ENCODE results near the gene ZNF217. TPM values are rescaled to one million over a fixed set of nuclear protein-coding genes. Genes with fewer than 3 reads are reported as not detected.

The ZNF217 gene
- total RNA-seq, 1 experiment from 2014 or later = 33.8 TPM

GRCh38 chr20:53578492-53579222, 15.0 kb downstream of the ZNF217 start (continued):
- TF ChIP-seq CTCF (IDR thresholded peaks at IDR 0.05 in 2 of 3, conservative IDR thresholded peaks at IDR 0.05 in 1 of 3; ENCODE audit: borderline replicate concordance in 1 of 3, insufficient read depth in 1 of 3, low read depth in 2 of 3, low read length in 2 of 3) (peak; percentile 71 to 85 (median 84); a peak in 5 of 6 replicates), FOSL1 (IDR thresholded peaks at IDR 0.05; ENCODE audit: low read depth) (no peak), EZH2 (IDR thresholded peaks at IDR 0.05) (no peak), EGR1 (IDR thresholded peaks at IDR 0.05; ENCODE audit: low read depth) (no peak), JUND (IDR thresholded peaks at IDR 0.05) (no peak), ELF1 (IDR thresholded peaks at IDR 0.05; ENCODE audit: borderline replicate concordance, low read depth) (no peak)

- no peak overlapping the region for H3K9ac ChIP-seq (ENCODE audit: low read length)
- no peaks in the 10 kb centered on the region for H3K9me3 ChIP-seq (ENCODE audit: control insufficient read depth in 1 of 2, insufficient read depth in 1 of 2, low read depth in 1 of 2, low read length in 2 of 2)
- BruUV-seq (replicated peaks) = TSS peak; percentile 9
- H3K27me3 ChIP-seq (ENCODE audit: insufficient read depth, low read length) = no peaks in the 10 kb centered on the region
- ChIA-PET CTCF (no interaction called here), RAD21 (ENCODE audit: low non-redundant PET in 1 of 2, low total read pairs in 2 of 2, uncharacterized antibody in 2 of 2, unreplicated experiment in 2 of 2) (no interaction called here), POLR2A (no interaction called here)
- H3K27ac ChIP-seq (ENCODE audit: low read depth, low read length) = no peak overlapping the region
- intact Hi-C loops (cut with micrococcal nuclease) = loop anchor here (5.0 kb wide), 1 partner anchor 621 kb away; no protein-coding TSS in a partner anchor
- no peak overlapping the region for H2AFZ ChIP-seq (ENCODE audit: low read depth, low read length, poor library complexity, severe bottlenecking)
- peaks cover 17 to 25% of the 10 kb centered on the region in 2 experiments for H3K4me1 ChIP-seq (ENCODE audit: control insufficient read depth in 1 of 2, insufficient read depth in 2 of 2, low read length in 2 of 2)
- no peaks in the 10 kb centered on the region for H3K9me2 ChIP-seq (ENCODE audit: insufficient read depth)
- H3K79me2 ChIP-seq (ENCODE audit: insufficient read depth, low read length) = peaks cover 100% of the 10 kb centered on the region
- peaks cover 52 to 53% of the 10 kb centered on the region in 2 experiments for H3K36me3 ChIP-seq (ENCODE audit: control insufficient read depth in 1 of 2, insufficient read depth in 2 of 2, low read length in 2 of 2)
- TF ChIP-seq EZH2phosphoT487 (IDR thresholded peaks at IDR 0.05; ENCODE audit: borderline replicate concordance) = no peak
- no peak for TF ChIP-seq ZNF274 (IDR thresholded peaks at IDR 0.05; ENCODE audit: low read depth, low read length)
- no peak for TF ChIP-seq CEBPB (IDR thresholded peaks at IDR 0.05; ENCODE audit: low read depth)
- TF ChIP-seq SIN3A (IDR thresholded peaks at IDR 0.05; ENCODE audit: low read depth) = no peak
- no peak for TF ChIP-seq FOSL1 (IDR thresholded peaks at IDR 0.05; ENCODE audit: low read depth)
- TF ChIP-seq POLR2A (IDR thresholded peaks at IDR 0.05; ENCODE audit: borderline replicate concordance, extremely low read depth, insufficient read depth, insufficient read length) = no peak
- no peak for TF ChIP-seq SRF (IDR thresholded peaks at IDR 0.05; ENCODE audit: low read depth)
- TF ChIP-seq JUND (IDR thresholded peaks at IDR 0.05) = no peak
- no peak for TF ChIP-seq POLR2AphosphoS5 (IDR thresholded peaks at IDR 0.05; ENCODE audit: low read depth, low read length)
- no peak for TF ChIP-seq EGR1 (IDR thresholded peaks at IDR 0.05; ENCODE audit: low read depth)
- no peak for TF ChIP-seq CBX3 (IDR thresholded peaks at IDR 0.05; ENCODE audit: low read depth)
- no peak for TF ChIP-seq RAD21 (IDR thresholded peaks at IDR 0.05; ENCODE audit: low read depth)
- ATAC-seq (no peak), DNase-seq (ENCODE audit: low read depth, low spot score) (no peak)
- no peak overlapping the region for H3K4me2 ChIP-seq (ENCODE audit: low read length)
- H4K20me1 ChIP-seq (ENCODE audit: insufficient read depth) = no peaks in the 10 kb centered on the region
- no peak overlapping the region for H3K4me3 ChIP-seq (replicated peaks in 1 of 2; ENCODE audit: low read depth in 1 of 2, low read length in 2 of 2)
Observed at GRCh38 chr20:53576586-53577318, 16.9 kb downstream of the ZNF217 start.
